HEK293 (cell line): Measurements from ENCODE around the gene SLC35C1.

Source experiments
- CTCF ChIA-PET: fragments of 350-600 bp; formaldehyde crosslinking; extraction: SDS; loops from one replicate; lab custom pipeline; 2021; ENCODE audit warnings: antibody characterized with exemption; lab: Yijun Ruan, JAX
- POLR2A ChIA-PET: fragments of 300-600 bp; formaldehyde crosslinking; extraction: SDS; loops from one replicate; lab custom pipeline; 2020; ENCODE audit warnings: antibody characterized with exemption, inconsistent platforms; lab: Yijun Ruan, JAX
- H3K27ac ChIP-seq: fragments of 200-500 bp; sonication (Bioruptor generic); 2 replicates; pipeline ENCODE4 v1.5.1; 2014; ENCODE audit warnings: low read depth, low read length, control low read depth, inconsistent platforms; ENCODE audit errors: extremely low read depth
- H3K36me3 ChIP-seq, 2 experiments: fragments of 200-500 bp in 1 of 2; sonication (Bioruptor generic) in 1 of 2; 1 replicate in 1 of 2; 2 replicates in 1 of 2; pipeline ENCODE4 v1.5.1; 2014 to 2017; ENCODE audit warnings: inconsistent platforms in 2 of 2, low read length in 2 of 2; ENCODE audit not compliant: control insufficient read depth in 2 of 2, insufficient read depth in 1 of 2
- H3K4me1 ChIP-seq: fragments of 200-500 bp; sonication (Bioruptor generic); 2 replicates; pipeline ENCODE4 v1.5.1; 2014; ENCODE audit warnings: mild to moderate bottlenecking, low read length, inconsistent platforms; ENCODE audit not compliant: control insufficient read depth, insufficient read depth
- H3K4me3 ChIP-seq: 2 replicates; pipeline ENCODE4 v1.5.1; 2011; ENCODE audit warnings: low read depth, mild to moderate bottlenecking, control low read depth, low read length, moderate library complexity
- H3K9me3 ChIP-seq: fragments of 200-500 bp; sonication (Bioruptor generic); 2 replicates; pipeline ENCODE4 v1.5.1; 2014; ENCODE audit warnings: low read depth, low read length, inconsistent platforms; ENCODE audit not compliant: control insufficient read depth, insufficient read depth
- HOXD13 ChIP-seq: sonication (generic); formaldehyde crosslinking; IDR thresholded peaks from 2 replicates; pipeline ENCODE4 v1.8.0; 2022; ENCODE audit warnings: missing genetic modification reagents, borderline replicate concordance
- MYNN ChIP-seq: fragments of 450-650 bp; formaldehyde crosslinking; IDR thresholded peaks from 2 replicates; pipeline ENCODE4 v1.5.1; 2016; ENCODE audit warnings: missing biosample characterization, missing genetic modification characterization, borderline replicate concordance
- OSR2 ChIP-seq: fragments of 450-650 bp; formaldehyde crosslinking; IDR thresholded peaks from 2 replicates; pipeline ENCODE4 v1.5.1; 2016; ENCODE audit warnings: missing biosample characterization, missing genetic modification characterization
- SP7 ChIP-seq: fragments of 450-650 bp; formaldehyde crosslinking; IDR thresholded peaks from 2 replicates; pipeline ENCODE4 v1.5.1; 2016; ENCODE audit warnings: missing biosample characterization, missing genetic modification characterization
- ZBTB17 ChIP-seq: fragments of 450-650 bp; formaldehyde crosslinking; IDR thresholded peaks from 2 replicates; pipeline ENCODE4 v1.5.1; 2016; ENCODE audit warnings: missing biosample characterization, missing genetic modification characterization
- ZBTB20 ChIP-seq: fragments of 450-650 bp; formaldehyde crosslinking; IDR thresholded peaks from 2 replicates; pipeline ENCODE4 v1.5.1; 2016; ENCODE audit warnings: missing biosample characterization, missing genetic modification characterization
- ZNF335 ChIP-seq: fragments of 450-650 bp; formaldehyde crosslinking; conservative IDR thresholded peaks from 2 replicates; pipeline ENCODE4 v1.5.1; 2016; ENCODE audit warnings: missing biosample characterization, missing genetic modification characterization
- ZNF341 ChIP-seq: fragments of 450-650 bp; formaldehyde crosslinking; IDR thresholded peaks from 2 replicates; pipeline ENCODE4; 2016; ENCODE audit warnings: low read depth, missing biosample characterization, missing genetic modification characterization
- ZNF423 ChIP-seq: fragments of 450-650 bp; formaldehyde crosslinking; IDR thresholded peaks from 2 replicates; pipeline ENCODE4 v1.5.1; 2016; ENCODE audit warnings: missing biosample characterization, missing genetic modification characterization
- ZNF670 ChIP-seq: fragments of 450-650 bp; formaldehyde crosslinking; IDR thresholded peaks from 2 replicates; pipeline ENCODE4 v1.5.1; 2016; ENCODE audit warnings: missing biosample characterization, missing genetic modification characterization, low read depth
- ZSCAN23 ChIP-seq: fragments of 450-650 bp; formaldehyde crosslinking; IDR thresholded peaks from 2 replicates; pipeline ENCODE4 v1.5.1; 2016; ENCODE audit warnings: missing biosample characterization, missing genetic modification characterization
- TF ChIP-seq, protein P1 (sequence below): fragments of 450-650 bp; formaldehyde crosslinking; IDR thresholded peaks from 2 replicates; pipeline ENCODE4 v1.5.1; 2016; ENCODE audit warnings: missing biosample characterization, missing genetic modification characterization
- TF ChIP-seq, protein P2 (sequence below): fragments of 450-650 bp; IDR thresholded peaks from 2 replicates; pipeline ENCODE4 v1.5.1; 2018; ENCODE audit warnings: missing biosample characterization, missing genetic modification characterization
- TF ChIP-seq, protein P3 (sequence below): IDR thresholded peaks from 2 replicates; pipeline ENCODE4 v1.6.1; 2011; ENCODE audit warnings: mild to moderate bottlenecking, low read depth, low read length, borderline replicate concordance
- TF ChIP-seq, protein P4 (sequence below): fragments of 450-650 bp; formaldehyde crosslinking; IDR thresholded peaks from 2 replicates; pipeline ENCODE4 v1.5.1; 2016; ENCODE audit warnings: missing biosample characterization, missing genetic modification characterization
- TF ChIP-seq, protein P5 (sequence below): fragments of 450-650 bp; formaldehyde crosslinking; IDR thresholded peaks from 2 replicates; pipeline ENCODE4 v1.5.1; 2016; ENCODE audit warnings: missing biosample characterization, missing genetic modification characterization
- TF ChIP-seq, protein P6 (sequence below): fragments of 450-650 bp; formaldehyde crosslinking; IDR thresholded peaks from 2 replicates; pipeline ENCODE4 v1.5.1; 2017; ENCODE audit warnings: missing biosample characterization, mild to moderate bottlenecking, missing genetic modification characterization, moderate library complexity
- TF ChIP-seq, protein P7 (sequence below): fragments of 450-650 bp; formaldehyde crosslinking; IDR thresholded peaks from 2 replicates; pipeline ENCODE4 v1.5.1; 2016; ENCODE audit warnings: missing biosample characterization, missing genetic modification characterization
- TF ChIP-seq, protein P8 (sequence below): fragments of 450-650 bp; formaldehyde crosslinking; IDR thresholded peaks from 2 replicates; pipeline ENCODE4 v1.5.1; 2016; ENCODE audit warnings: missing biosample characterization, missing genetic modification characterization

The SLC35C1 gene

DNA sequence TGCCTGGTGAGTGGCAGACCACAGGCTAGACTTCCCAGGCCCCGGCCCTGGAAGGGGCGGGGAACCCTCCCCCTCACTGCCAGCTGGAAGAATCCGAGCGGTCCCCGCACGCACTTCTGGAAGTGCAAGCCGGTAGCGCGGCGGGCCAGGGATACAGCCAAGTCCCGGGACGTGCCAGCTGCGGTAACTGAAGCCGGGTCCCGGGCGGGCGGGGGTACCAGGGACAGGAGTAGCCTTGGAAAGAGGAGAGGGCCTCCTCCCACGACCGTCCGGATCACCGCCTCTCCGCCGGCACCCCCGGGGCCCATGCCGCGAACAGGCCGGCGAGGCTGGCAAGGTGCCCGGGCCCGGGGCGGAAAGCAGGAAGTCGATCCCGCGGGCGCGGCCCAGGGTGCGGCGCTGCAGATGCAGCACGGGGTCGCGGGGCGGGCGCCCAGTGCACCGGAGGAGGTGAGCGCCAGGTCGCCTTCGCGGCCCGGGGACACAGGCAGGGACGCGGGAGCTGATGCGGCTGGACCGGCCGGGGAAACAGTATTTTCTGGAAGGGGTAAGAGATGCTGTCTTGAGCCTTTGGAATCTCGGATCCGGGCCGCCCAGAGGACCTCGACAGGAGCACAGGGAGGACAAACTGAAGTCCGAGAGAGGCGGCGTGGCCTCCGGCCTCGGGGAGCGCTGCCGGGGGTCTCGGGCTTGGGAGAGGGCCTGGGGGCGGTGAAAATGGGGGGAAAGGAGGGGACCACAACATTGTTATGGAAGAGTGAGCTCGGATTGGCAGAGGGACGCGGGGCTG, 783 bp upstream of the SLC35C1 start (continued):
- TF ChIP-seq, protein P1, sequence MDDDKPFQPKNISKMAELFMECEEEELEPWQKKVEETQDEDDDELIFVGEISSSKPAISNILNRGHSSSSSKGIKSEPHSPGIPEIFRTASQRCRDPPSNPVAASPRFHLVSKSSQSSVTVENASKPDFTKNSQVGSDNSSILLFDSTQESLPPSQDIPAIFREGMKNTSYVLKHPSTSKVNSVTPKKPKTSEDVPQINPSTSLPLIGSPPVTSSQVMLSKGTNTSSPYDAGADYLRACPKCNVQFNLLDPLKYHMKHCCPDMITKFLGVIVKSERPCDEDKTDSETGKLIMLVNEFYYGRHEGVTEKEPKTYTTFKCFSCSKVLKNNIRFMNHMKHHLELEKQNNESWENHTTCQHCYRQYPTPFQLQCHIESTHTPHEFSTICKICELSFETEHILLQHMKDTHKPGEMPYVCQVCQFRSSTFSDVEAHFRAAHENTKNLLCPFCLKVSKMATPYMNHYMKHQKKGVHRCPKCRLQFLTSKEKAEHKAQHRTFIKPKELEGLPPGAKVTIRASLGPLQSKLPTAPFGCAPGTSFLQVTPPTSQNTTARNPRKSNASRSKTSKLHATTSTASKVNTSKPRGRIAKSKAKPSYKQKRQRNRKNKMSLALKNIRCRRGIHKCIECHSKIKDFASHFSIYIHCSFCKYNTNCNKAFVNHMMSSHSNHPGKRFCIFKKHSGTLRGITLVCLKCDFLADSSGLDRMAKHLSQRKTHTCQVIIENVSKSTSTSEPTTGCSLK, result no peak
- TF ChIP-seq ZBTB17 (peak; percentile 72), ZNF335 (tag by site-specific recombination) (no peak), ZNF670 (tag by site-specific recombination) (no peak), MYNN (tag by site-specific recombination) (no peak), HOXD13 (CRISPR knock-in tag) (no peak), ZNF423 (tag by site-specific recombination) (no peak)
- TF ChIP-seq, protein P2, sequence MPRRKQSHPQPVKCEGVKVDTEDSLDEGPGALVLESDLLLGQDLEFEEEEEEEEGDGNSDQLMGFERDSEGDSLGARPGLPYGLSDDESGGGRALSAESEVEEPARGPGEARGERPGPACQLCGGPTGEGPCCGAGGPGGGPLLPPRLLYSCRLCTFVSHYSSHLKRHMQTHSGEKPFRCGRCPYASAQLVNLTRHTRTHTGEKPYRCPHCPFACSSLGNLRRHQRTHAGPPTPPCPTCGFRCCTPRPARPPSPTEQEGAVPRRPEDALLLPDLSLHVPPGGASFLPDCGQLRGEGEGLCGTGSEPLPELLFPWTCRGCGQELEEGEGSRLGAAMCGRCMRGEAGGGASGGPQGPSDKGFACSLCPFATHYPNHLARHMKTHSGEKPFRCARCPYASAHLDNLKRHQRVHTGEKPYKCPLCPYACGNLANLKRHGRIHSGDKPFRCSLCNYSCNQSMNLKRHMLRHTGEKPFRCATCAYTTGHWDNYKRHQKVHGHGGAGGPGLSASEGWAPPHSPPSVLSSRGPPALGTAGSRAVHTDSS (tag by site-specific recombination), result no peak
- TF ChIP-seq, protein P3, sequence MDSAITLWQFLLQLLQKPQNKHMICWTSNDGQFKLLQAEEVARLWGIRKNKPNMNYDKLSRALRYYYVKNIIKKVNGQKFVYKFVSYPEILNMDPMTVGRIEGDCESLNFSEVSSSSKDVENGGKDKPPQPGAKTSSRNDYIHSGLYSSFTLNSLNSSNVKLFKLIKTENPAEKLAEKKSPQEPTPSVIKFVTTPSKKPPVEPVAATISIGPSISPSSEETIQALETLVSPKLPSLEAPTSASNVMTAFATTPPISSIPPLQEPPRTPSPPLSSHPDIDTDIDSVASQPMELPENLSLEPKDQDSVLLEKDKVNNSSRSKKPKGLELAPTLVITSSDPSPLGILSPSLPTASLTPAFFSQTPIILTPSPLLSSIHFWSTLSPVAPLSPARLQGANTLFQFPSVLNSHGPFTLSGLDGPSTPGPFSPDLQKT, result no peak

DNA sequence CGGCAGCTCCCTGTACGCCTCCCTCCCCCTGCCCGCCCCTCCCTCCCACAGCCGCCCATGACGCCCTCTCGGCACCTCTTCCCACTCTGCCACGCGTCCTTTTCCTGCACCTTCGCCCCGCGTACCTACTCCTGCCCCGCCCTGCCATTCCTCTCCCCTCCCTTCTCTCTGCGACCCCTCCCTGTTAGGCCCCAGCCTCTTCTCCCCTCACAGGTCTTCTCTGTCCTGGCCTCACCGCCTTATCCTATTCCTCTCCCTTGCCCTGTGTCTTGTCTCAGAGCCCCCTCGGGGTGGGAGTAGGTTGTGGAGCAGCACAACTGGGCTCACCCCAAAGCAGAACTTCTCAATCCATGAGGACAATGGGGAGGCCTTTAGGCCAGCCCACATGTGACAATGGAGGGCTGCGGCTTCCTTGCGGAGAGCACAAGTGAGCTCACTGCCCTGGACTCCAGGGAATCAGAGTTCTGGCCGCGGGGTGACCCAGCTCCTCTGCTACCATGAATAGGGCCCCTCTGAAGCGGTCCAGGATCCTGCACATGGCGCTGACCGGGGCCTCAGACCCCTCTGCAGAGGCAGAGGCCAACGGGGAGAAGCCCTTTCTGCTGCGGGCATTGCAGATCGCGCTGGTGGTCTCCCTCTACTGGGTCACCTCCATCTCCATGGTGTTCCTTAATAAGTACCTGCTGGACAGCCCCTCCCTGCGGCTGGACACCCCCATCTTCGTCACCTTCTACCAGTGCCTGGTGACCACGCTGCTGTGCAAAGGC, 539 bp downstream of the SLC35C1 start:
- POLR2A ChIA-PET, result interaction anchor here (0.5 to 2.2 kb wide), 3 partner anchors 9 to 42 kb away, joined by 6 to 8 read pairs (median 8); partner anchors contain the start of gene CRY2
- no peak overlapping the region for H3K27ac ChIP-seq
- peaks cover 0 to 15% of the 10 kb centered on the region in 2 experiments; a peak in 1 of 3 replicates for H3K36me3 ChIP-seq
- H3K9me3 ChIP-seq, result no peaks in the 10 kb centered on the region
- peaks cover 5% of the 10 kb centered on the region for H3K4me1 ChIP-seq
- CTCF ChIA-PET, result interaction anchor here (0.9 to 1.3 kb wide), 3 partner anchors 11 to 37 kb away, joined by 3 to 4 read pairs (median 3); no protein-coding TSS in a partner anchor
- peak overlapping the region; percentile 82 for H3K4me3 ChIP-seq
- TF ChIP-seq, protein P4, sequence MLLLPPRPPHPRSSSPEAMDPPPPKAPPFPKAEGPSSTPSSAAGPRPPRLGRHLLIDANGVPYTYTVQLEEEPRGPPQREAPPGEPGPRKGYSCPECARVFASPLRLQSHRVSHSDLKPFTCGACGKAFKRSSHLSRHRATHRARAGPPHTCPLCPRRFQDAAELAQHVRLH, result no peak
- TF ChIP-seq, protein P5, sequence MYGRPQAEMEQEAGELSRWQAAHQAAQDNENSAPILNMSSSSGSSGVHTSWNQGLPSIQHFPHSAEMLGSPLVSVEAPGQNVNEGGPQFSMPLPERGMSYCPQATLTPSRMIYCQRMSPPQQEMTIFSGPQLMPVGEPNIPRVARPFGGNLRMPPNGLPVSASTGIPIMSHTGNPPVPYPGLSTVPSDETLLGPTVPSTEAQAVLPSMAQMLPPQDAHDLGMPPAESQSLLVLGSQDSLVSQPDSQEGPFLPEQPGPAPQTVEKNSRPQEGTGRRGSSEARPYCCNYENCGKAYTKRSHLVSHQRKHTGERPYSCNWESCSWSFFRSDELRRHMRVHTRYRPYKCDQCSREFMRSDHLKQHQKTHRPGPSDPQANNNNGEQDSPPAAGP (tag by site-specific recombination), result peak; percentile 71; the same call in 1 of the 2 replicates
- TF ChIP-seq, protein P6, sequence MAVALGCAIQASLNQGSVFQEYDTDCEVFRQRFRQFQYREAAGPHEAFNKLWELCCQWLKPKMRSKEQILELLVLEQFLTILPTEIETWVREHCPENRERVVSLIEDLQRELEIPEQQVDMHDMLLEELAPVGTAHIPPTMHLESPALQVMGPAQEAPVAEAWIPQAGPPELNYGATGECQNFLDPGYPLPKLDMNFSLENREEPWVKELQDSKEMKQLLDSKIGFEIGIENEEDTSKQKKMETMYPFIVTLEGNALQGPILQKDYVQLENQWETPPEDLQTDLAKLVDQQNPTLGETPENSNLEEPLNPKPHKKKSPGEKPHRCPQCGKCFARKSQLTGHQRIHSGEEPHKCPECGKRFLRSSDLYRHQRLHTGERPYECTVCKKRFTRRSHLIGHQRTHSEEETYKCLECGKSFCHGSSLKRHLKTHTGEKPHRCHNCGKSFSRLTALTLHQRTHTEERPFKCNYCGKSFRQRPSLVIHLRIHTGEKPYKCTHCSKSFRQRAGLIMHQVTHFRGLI (tag by site-specific recombination), result no peak
- TF ChIP-seq, protein P7, sequence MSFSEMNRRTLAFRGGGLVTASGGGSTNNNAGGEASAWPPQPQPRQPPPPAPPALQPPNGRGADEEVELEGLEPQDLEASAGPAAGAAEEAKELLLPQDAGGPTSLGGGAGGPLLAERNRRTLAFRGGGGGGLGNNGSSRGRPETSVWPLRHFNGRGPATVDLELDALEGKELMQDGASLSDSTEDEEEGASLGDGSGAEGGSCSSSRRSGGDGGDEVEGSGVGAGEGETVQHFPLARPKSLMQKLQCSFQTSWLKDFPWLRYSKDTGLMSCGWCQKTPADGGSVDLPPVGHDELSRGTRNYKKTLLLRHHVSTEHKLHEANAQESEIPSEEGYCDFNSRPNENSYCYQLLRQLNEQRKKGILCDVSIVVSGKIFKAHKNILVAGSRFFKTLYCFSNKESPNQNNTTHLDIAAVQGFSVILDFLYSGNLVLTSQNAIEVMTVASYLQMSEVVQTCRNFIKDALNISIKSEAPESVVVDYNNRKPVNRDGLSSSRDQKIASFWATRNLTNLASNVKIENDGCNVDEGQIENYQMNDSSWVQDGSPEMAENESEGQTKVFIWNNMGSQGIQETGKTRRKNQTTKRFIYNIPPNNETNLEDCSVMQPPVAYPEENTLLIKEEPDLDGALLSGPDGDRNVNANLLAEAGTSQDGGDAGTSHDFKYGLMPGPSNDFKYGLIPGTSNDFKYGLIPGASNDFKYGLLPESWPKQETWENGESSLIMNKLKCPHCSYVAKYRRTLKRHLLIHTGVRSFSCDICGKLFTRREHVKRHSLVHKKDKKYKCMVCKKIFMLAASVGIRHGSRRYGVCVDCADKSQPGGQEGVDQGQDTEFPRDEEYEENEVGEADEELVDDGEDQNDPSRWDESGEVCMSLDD (tag by site-specific recombination), result no peak
- TF ChIP-seq SP7 (no peak), ZBTB20 (tag by site-specific recombination) (no peak), ZSCAN23 (tag by site-specific recombination) (no peak), OSR2 (no peak), ZNF341 (tag by site-specific recombination) (peak; percentile 66)
- TF ChIP-seq, protein P8, sequence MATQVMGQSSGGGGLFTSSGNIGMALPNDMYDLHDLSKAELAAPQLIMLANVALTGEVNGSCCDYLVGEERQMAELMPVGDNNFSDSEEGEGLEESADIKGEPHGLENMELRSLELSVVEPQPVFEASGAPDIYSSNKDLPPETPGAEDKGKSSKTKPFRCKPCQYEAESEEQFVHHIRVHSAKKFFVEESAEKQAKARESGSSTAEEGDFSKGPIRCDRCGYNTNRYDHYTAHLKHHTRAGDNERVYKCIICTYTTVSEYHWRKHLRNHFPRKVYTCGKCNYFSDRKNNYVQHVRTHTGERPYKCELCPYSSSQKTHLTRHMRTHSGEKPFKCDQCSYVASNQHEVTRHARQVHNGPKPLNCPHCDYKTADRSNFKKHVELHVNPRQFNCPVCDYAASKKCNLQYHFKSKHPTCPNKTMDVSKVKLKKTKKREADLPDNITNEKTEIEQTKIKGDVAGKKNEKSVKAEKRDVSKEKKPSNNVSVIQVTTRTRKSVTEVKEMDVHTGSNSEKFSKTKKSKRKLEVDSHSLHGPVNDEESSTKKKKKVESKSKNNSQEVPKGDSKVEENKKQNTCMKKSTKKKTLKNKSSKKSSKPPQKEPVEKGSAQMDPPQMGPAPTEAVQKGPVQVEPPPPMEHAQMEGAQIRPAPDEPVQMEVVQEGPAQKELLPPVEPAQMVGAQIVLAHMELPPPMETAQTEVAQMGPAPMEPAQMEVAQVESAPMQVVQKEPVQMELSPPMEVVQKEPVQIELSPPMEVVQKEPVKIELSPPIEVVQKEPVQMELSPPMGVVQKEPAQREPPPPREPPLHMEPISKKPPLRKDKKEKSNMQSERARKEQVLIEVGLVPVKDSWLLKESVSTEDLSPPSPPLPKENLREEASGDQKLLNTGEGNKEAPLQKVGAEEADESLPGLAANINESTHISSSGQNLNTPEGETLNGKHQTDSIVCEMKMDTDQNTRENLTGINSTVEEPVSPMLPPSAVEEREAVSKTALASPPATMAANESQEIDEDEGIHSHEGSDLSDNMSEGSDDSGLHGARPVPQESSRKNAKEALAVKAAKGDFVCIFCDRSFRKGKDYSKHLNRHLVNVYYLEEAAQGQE (tag by site-specific recombination), result no peak
